ENCODE results near the gene ERAL1. TPM values are rescaled to one million over a fixed set of nuclear protein-coding genes. Genes with fewer than 3 reads are reported as not detected.

ERAL1 gene
- total RNA-seq, 1 donor from 2014 or later = 25.8 TPM

DNA sequence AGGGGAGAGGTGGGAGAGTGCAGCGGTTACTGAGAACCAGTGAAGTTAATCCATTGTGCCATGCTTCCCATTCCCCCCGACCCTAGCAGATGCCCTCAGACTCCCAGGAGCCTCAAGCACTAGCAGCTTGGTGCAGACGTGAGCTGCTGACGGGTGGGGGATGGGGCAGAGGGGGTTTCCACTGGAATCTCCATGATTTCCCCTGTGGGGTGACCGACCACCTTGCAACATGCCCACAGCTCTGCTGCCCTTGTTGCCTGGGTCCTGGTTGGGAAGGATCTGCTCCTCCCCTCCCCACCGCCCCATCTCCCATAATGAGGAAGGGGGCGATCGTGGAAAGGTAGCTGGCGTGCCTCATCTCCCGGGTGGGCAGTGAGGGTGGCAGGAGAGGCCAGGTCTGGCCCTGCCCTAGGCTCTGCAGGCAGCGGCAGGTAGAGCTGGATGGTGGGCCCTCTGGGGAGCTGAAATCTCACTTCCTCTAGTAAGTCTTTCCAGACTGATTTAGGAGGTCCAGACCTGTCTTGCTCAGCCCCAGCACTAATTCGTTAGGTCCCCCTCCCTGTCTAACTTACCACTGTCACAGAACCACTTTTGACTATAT lies 33.2 kb downstream of the ERAL1 start:
- TF ChIP-seq, protein P1, sequence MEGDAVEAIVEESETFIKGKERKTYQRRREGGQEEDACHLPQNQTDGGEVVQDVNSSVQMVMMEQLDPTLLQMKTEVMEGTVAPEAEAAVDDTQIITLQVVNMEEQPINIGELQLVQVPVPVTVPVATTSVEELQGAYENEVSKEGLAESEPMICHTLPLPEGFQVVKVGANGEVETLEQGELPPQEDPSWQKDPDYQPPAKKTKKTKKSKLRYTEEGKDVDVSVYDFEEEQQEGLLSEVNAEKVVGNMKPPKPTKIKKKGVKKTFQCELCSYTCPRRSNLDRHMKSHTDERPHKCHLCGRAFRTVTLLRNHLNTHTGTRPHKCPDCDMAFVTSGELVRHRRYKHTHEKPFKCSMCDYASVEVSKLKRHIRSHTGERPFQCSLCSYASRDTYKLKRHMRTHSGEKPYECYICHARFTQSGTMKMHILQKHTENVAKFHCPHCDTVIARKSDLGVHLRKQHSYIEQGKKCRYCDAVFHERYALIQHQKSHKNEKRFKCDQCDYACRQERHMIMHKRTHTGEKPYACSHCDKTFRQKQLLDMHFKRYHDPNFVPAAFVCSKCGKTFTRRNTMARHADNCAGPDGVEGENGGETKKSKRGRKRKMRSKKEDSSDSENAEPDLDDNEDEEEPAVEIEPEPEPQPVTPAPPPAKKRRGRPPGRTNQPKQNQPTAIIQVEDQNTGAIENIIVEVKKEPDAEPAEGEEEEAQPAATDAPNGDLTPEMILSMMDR (IDR thresholded peaks at IDR 0.05) = no peak
- no peak for TF ChIP-seq EZH2 (IDR thresholded peaks at IDR 0.05)
- Histone ChIP-seq H3K9ac (no peak overlapping the region), H3K4me3 (no peak overlapping the region), H3K4me1 (no peaks in the 10 kb centered on the region), H3K27ac (no peak overlapping the region), H4K20me1 (ENCODE audit: low read depth) (peaks cover 54% of the 10 kb centered on the region), H3K4me2 (no peak overlapping the region), H3K79me2 (ENCODE audit: low read depth) (peaks cover 10% of the 10 kb centered on the region), H2AFZ (replicated peaks) (no peak overlapping the region), H3F3A (ENCODE audit: low read depth) (no peaks in the 10 kb centered on the region), H3K36me3 (no peaks in the 10 kb centered on the region), H3K27me3 (no peaks in the 10 kb centered on the region), H3K9me3 (ENCODE audit: low read depth) (no peaks in the 10 kb centered on the region)
- Mint-ChIP-seq H3K9me3 (no peaks in the 10 kb centered on the region), H3K4me1 (peaks cover 36% of the 10 kb centered on the region), H3K27me3 (ENCODE audit: insufficient read depth, low read depth) (peaks cover 9% of the 10 kb centered on the region), H3K4me3 (no peak overlapping the region), H3K36me3 (peaks cover 10% of the 10 kb centered on the region), H3K27ac (no peak overlapping the region)
- no peak for DNase-seq (ENCODE audit: low spot score)

GRCh38 chr17:28888832-28889231 lies 34.0 kb downstream of the ERAL1 start:
- H3K4me1 Mint-ChIP-seq = peaks cover 44% of the 10 kb centered on the region
- H3K27me3 Mint-ChIP-seq (ENCODE audit: insufficient read depth, low read depth) = peaks cover 9% of the 10 kb centered on the region
- peaks cover 14% of the 10 kb centered on the region for H3K36me3 Mint-ChIP-seq
- Histone ChIP-seq H3K27ac (no peak overlapping the region), H3K4me2 (no peak overlapping the region), H3K27me3 (no peaks in the 10 kb centered on the region), H3K4me1 (no peaks in the 10 kb centered on the region), H2AFZ (replicated peaks) (no peak overlapping the region), H3K9me3 (ENCODE audit: low read depth) (no peaks in the 10 kb centered on the region), H4K20me1 (ENCODE audit: low read depth) (peaks cover 62% of the 10 kb centered on the region), H3K4me3 (no peak overlapping the region), H3K36me3 (no peaks in the 10 kb centered on the region), H3K79me2 (ENCODE audit: low read depth) (peaks cover 19% of the 10 kb centered on the region), H3K9ac (no peak overlapping the region), H3F3A (ENCODE audit: low read depth) (no peaks in the 10 kb centered on the region)
- TF ChIP-seq, protein P1 (IDR thresholded peaks at IDR 0.05) = no peak
- TF ChIP-seq EZH2 (IDR thresholded peaks at IDR 0.05) = no peak
- TF ChIP-seq EZH2phosphoT487 (IDR thresholded peaks at IDR 0.05) = no peak
- no peak overlapping the region for H3K27ac Mint-ChIP-seq
- peaks cover 2% of the 10 kb centered on the region for H3K9me3 Mint-ChIP-seq
- H3K4me3 Mint-ChIP-seq = no peak overlapping the region
- no peak for DNase-seq (ENCODE audit: low spot score)

- H3K36me3 ChIP-seq = no peaks in the 10 kb centered on the region
Measured at GRCh38 chr17:28889996-28890395, 35.2 kb downstream of the ERAL1 start.

More at GRCh38 chr17:28889996-28890395, 35.2 kb downstream of the ERAL1 start:
- no peaks in the 10 kb centered on the region for H3F3A ChIP-seq (ENCODE audit: low read depth)
- Mint-ChIP-seq H3K4me3 (no peak overlapping the region), H3K27me3 (ENCODE audit: insufficient read depth, low read depth) (peaks cover 5% of the 10 kb centered on the region), H3K27ac (no peak overlapping the region), H3K9me3 (peaks cover 3% of the 10 kb centered on the region), H3K4me1 (peaks cover 46% of the 10 kb centered on the region), H3K36me3 (peaks cover 12% of the 10 kb centered on the region)
- no peaks in the 10 kb centered on the region for H3K4me1 ChIP-seq
- H3K27me3 ChIP-seq = no peaks in the 10 kb centered on the region
- no peak for DNase-seq (ENCODE audit: low spot score)
- H4K20me1 ChIP-seq (ENCODE audit: low read depth) = peaks cover 70% of the 10 kb centered on the region
- H3K79me2 ChIP-seq (ENCODE audit: low read depth) = peaks cover 31% of the 10 kb centered on the region
- no peak overlapping the region for H3K27ac ChIP-seq
- TF ChIP-seq, protein P1 (IDR thresholded peaks at IDR 0.05) = no peak
- no peak for TF ChIP-seq EZH2phosphoT487 (IDR thresholded peaks at IDR 0.05)
- TF ChIP-seq EZH2 (IDR thresholded peaks at IDR 0.05) = no peak
- no peaks in the 10 kb centered on the region for H3K9me3 ChIP-seq (ENCODE audit: low read depth)
- H2AFZ ChIP-seq (replicated peaks) = no peak overlapping the region
- no peak overlapping the region for H3K9ac ChIP-seq
- no peak overlapping the region for H3K4me3 ChIP-seq
- H3K4me2 ChIP-seq = no peak overlapping the region

Data from neural progenitor cell (in vitro differentiated cells).